HG02623 (cell line): ENCODE data around the gene GLRA3.
A peak's percentile ranks its signal among the peaks of the same experiment; 100 is the strongest.
"Not testable (repeated sequence)": the region's sequence is repeated elsewhere in the genome, so short reads cannot be mapped to it uniquely, and the experiment has no call there.

Experiments
- ATAC-seq: cut with Tn5 transposase; IDR thresholded peaks from one replicate; pipeline ENCODE4 v1.9.1; 2021; ENCODE audit warnings: moderate library complexity; ENCODE audit not compliant: unreplicated experiment

The GLRA3 gene

GRCh38 chr4:174716986-174717770 is 111.9 kb downstream of the GLRA3 start:
- ATAC-seq, result no peak

GRCh38 chr4:174714393-174715211 is 114.4 kb downstream of the GLRA3 start:
- ATAC-seq, result peak; percentile 98

- no peak for ATAC-seq
Observed at GRCh38 chr4:174713821-174714220, 115.2 kb downstream of the GLRA3 start.

DNA sequence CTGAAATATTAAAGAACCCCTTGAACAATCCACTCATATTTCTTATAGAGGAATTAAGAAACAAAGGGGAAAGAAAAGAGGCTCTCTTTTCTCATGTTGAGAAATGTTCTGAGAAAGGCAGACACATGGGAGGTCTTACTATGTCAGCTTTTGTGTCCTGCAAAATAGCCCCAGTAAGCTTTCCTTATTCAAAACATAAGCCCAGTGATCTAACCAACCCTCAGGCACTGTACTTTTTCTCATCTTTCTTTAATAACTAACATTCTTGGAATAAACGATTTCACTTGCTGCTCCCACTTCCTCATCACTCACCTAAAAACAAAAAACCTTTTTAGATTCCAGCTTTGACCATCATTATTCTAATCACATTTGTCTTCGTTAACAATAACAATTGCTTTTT is 115.9 kb downstream of the GLRA3 start:
- ATAC-seq, result no peak

DNA sequence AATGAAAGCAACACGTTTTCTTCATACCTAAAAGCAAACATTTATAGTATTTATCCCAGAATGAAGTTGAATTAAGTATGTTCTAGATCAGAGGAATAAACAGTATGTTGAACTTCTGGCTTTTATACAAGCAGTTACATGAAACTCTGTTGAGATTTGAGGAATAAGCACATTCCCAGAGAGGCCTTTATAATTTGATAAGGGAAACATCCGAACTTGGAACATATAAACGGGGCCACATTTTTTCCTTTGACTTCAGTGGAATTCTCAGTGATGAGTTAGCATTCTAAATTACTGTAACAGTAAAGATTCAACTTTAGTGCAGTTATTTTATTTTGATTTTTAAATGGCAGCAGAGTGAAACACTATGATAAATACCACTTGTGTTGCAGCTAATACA is 119.5 kb downstream of the GLRA3 start:
- ATAC-seq, result no peak

GRCh38 chr4:174708381-174708780 is 120.7 kb downstream of the GLRA3 start:
- ATAC-seq, result no peak

GRCh38 chr4:174707902-174708301 is 121.1 kb downstream of the GLRA3 start:
- ATAC-seq, result no peak

GRCh38 chr4:174707051-174707676 is 121.9 kb downstream of the GLRA3 start:
- ATAC-seq, result peak; percentile 100

GRCh38 chr4:174702979-174703478 is 126.0 kb downstream of the GLRA3 start:
- no peak for ATAC-seq

DNA sequence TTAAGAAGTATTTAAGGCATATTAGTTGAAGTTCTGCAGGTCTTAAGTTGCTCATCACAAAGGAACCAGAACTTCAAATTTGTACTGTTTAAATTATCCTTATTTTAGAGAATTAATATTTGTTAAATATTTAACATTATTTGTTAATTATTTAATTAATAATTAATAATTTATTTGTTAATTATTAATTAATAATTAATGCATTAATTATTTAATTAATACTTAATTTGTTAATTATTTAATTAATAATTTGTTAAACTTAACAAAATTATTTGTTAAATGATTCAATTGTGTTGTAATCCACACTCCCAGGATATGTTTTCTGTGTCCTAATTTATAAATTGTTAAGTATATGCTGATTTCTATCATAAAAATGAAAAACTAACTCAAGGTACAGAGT is 129.4 kb downstream of the GLRA3 start:
- ATAC-seq, result no peak

DNA sequence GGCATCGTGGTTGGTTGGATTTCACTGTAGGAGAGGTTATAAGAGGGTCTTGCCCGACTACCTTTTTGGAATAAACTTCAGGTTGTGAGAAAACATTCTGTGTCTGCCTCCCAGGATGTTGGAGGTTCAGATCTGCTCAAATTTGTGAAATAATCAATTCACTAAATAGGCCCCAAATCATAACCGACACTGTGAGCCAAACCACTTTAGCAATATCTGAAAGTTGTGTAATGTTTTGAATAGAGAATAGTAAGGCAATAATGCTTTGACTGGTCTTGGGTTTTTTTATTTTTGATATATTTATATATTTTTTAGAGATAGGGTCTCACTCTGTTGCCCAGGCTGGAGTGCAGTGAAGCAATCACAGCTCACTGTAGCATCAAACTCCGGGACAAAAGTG is 131.2 kb downstream of the GLRA3 start:
- no peak for ATAC-seq

GRCh38 chr4:174697202-174697601 is 131.8 kb downstream of the GLRA3 start:
- no peak for ATAC-seq

DNA sequence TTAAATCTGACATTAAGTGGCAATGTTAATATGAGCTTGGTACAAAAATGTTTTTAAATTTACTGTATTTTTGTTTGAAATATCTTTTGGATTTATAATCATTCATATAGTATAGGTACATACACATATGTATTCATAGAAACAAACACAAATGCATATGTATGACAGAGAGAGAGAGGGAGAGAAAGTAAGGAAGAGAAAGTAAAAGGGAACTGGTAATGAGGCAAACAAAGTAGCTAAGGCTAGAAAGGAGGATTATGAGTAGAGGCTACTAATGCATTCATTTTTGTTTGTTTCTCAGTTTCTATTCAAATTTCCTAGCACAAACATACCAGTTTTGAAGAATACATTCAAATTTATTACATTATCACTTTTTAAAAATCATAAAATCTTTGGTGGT is 132.4 kb downstream of the GLRA3 start:
- no peak for ATAC-seq

GRCh38 chr4:174691876-174692275 is 137.2 kb downstream of the GLRA3 start:
- ATAC-seq, result not testable (repeated sequence)

DNA sequence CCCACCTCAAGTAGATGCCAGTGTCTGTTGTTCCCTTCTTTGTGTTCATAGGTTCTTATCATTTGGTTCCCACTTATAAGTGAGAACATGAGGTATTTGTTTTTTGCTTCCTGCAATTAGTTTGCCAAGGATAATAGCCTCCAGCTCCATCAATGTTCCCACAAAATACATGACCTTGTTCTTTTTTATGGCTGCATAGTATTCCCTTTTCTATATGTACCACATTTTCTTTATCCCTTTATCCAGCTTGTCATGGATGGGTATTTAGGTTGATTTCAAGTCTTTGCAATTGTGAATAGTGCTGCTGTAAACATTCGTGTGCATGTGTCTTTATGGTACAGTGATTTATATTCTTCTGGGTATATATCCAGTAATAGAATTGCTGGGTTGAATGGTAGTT is 138.4 kb downstream of the GLRA3 start:
- no peak for ATAC-seq

GRCh38 chr4:174689618-174690017 is 139.4 kb downstream of the GLRA3 start:
- ATAC-seq, result no peak

DNA sequence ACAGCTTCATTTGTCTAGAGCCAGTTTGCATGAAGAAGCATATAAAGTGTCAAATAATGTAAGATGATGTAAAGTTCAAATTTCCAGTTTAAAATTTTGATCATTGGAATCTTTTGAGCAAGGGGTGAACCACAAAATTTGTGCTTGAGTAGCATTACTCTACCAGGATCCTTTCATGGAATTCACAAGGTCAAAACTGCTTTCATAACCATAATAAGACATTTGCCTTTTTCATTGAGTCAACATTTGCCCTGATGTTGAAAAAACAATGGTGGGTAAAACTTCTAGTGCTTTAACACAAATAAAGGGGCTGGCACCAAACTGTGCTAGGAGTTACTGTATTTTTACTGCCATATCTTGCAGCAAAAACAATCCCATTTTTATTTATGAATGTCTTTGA is 142.2 kb downstream of the GLRA3 start:
- ATAC-seq, result no peak

- no peak for ATAC-seq
Observed at GRCh38 chr4:174681723-174682300, 147.2 kb downstream of the GLRA3 start.

GRCh38 chr4:174674305-174674840 is 154.7 kb downstream of the GLRA3 start:
- no peak for ATAC-seq

- no peak for ATAC-seq
Observed at GRCh38 chr4:174673865-174674264, 155.2 kb downstream of the GLRA3 start.

- no peak for ATAC-seq
Observed at GRCh38 chr4:174672276-174672675, 156.8 kb downstream of the GLRA3 start.
